ENCODE measurements around the gene CDKL5.

DNA sequence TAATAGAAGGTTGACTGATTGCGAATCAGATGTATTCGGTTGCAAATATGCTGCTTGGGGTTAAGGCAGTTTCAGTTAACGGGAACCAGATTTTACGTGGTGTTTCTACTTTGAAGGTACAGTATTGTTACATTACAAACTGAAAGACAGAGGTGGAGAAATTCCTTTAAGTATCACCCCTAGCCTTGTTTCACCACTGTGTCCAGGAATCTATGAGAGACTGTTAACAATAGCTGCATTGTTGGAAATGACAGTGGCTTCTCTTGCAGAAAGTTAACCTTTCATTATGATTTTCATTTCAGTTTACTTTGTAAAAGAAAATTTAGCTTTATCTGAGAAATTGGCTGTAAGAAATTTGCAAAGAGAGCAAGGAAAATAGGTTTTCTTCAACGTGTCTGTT, 2.6 kb downstream of the CDKL5 start:
- TF ChIP-seq POLR2AphosphoS5 (IDR thresholded peaks at IDR 0.05) (no peak), POLR2A (IDR thresholded peaks at IDR 0.05) (no peak)
- TF ChIP-seq, protein P1, sequence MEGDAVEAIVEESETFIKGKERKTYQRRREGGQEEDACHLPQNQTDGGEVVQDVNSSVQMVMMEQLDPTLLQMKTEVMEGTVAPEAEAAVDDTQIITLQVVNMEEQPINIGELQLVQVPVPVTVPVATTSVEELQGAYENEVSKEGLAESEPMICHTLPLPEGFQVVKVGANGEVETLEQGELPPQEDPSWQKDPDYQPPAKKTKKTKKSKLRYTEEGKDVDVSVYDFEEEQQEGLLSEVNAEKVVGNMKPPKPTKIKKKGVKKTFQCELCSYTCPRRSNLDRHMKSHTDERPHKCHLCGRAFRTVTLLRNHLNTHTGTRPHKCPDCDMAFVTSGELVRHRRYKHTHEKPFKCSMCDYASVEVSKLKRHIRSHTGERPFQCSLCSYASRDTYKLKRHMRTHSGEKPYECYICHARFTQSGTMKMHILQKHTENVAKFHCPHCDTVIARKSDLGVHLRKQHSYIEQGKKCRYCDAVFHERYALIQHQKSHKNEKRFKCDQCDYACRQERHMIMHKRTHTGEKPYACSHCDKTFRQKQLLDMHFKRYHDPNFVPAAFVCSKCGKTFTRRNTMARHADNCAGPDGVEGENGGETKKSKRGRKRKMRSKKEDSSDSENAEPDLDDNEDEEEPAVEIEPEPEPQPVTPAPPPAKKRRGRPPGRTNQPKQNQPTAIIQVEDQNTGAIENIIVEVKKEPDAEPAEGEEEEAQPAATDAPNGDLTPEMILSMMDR (IDR thresholded peaks at IDR 0.05): no peak
